Vagina (tissue), 2 donors: ENCODE data around the gene ATP5F1E.

Experiments used
- CTCF ChIP-seq, 3 experiments: fragments of 450-650 bp in 2 of 3; fragments of 200-600 bp in 1 of 3; sonication (generic) in 1 of 3; IDR thresholded peaks; one replicate each; pipeline ENCODE4 v1.5.1; 2017 to 2019; ENCODE audit warnings: antibody characterized with exemption in 3 of 3, mild to moderate bottlenecking in 2 of 3, moderate library complexity in 2 of 3
- POLR2AphosphoS5 ChIP-seq, 2 donors: sonication (generic); formaldehyde crosslinking; IDR thresholded peaks; one replicate each; pipeline ENCODE4 v1.9.0; 2017; ENCODE audit warnings: antibody characterized with exemption in 2 of 2, mild to moderate bottlenecking in 2 of 2, low read depth in 1 of 2; ENCODE audit not compliant: insufficient read depth in 1 of 2

GRCh38 chr20:59050437-59050836 is 18.3 kb upstream of the ATP5F1E start:
- no peak for TF ChIP-seq POLR2AphosphoS5 (IDR thresholded peaks at IDR 0.05; ENCODE audit: insufficient read depth in 1 of 2, low read depth in 1 of 2)
- TF ChIP-seq CTCF (IDR thresholded peaks at IDR 0.05): no peak
